ENCODE data around the gene THAP8. TPM values are rescaled to one million over a fixed set of nuclear protein-coding genes. Genes with fewer than 3 reads are reported as not detected.

THAP8 gene
- total and polyA plus RNA-seq, 2 of the 13 experiments (the other 11 are each of a cell fraction or from before 2014, with no cell fraction given) = 1.7 to 3.7 TPM

- Histone ChIP-seq H4K20me1 (ENCODE audit: insufficient read depth, low read length) (0 out of 2 replicates have a peak, but pooled peaks cover 4% of the 10 kb centered on the region), H3K27me3 (ENCODE audit: control insufficient read depth in 1 of 2, insufficient read depth in 2 of 2, low read length in 2 of 2) (no peaks in the 10 kb centered on the region; a peak in 1 of 5 replicates), H3K4me2 (ENCODE audit: low read depth, low read length) (no peak overlapping the region), H3K79me2 (ENCODE audit: insufficient read depth, low read length) (peaks cover 5% of the 10 kb centered on the region), H3K9ac (ENCODE audit: insufficient read depth, low read depth, low read length) (no peak overlapping the region), H3K4me3 (replicated peaks in 1 of 3; ENCODE audit: insufficient read depth in 1 of 3, low read depth in 2 of 3, low read length in 3 of 3) (no peak overlapping the region), H3K36me3 (replicated peaks in 1 of 2; ENCODE audit: control insufficient read depth in 1 of 2, insufficient read depth in 2 of 2, low read length in 2 of 2) (peaks cover 1 to 13% of the 10 kb centered on the region in 2 experiments; a peak in 4 of 5 replicates), H3K4me1 (ENCODE audit: insufficient read depth, low read length) (peaks cover 54% of the 10 kb centered on the region), H3K9me3 (ENCODE audit: low read length) (no peaks in the 10 kb centered on the region), H2AFZ (ENCODE audit: low read length) (no peak overlapping the region), H3K27ac (ENCODE audit: extremely low read length, insufficient read depth, low read length) (no peak overlapping the region)
- intact Hi-C loops (cut with micrococcal nuclease; ENCODE audit: unreplicated experiment) (no loop called here), in situ Hi-C loops (cut with HindIII; ENCODE audit: extremely low pct_ligation_motif_present, low pct_unique_long_range_greater_than_20kb) (no loop called here)
- BruUV-seq (replicated peaks) = no TSS peak
- no peak for FAIRE-seq
- ChIA-PET CTCF (ENCODE audit: low intra/inter-chr PET ratio, low total read pairs) (no interaction called here), POLR2A (interaction anchor here (1.4 to 1.8 kb wide), 2 partner anchors 8 to 56 kb away, joined by 3 to 5 read pairs; partner anchors contain the start of gene SDHAF1)
- 98% methylated on average over 4 of the region's 4 CpGs for WGBS (ENCODE audit: low lambda C conversion rate)
- TF ChIP-seq RFX3 (CRISPR knock-in tag; IDR thresholded peaks at IDR 0.05) (no peak), RBFOX2 (IDR thresholded peaks at IDR 0.05; ENCODE audit: low read depth, low read length) (0 out of 2 replicates have a peak, but pooled peaks have one; percentile 24)
- DNase-seq (ENCODE audit: low spot score) = no peak
- no peak for ATAC-seq
Observed at GRCh38 chr19:36003284-36003683, 50.8 kb downstream of the THAP8 start.

DNA sequence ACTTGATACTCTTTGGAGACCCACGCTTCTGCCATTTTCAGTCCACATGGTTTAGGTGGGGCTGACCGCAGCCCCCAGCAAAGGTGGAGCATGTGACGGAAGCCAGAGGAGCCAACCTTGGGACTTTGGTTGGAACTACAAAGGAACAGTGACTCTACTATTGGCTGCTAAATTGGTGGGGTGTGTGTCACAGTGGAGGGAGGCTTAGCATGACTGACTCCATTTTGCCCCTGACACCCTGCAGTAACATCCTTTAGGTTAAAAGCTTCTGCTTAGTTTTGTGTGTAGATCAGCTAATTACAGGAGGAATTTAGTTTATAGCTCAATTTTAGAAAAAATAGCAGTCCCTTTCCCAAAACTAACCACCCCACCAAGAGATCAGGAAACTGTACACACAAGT, 52.5 kb downstream of the THAP8 start:
- H3K4me3 ChIP-seq (replicated peaks in 1 of 3; ENCODE audit: insufficient read depth in 1 of 3, low read depth in 2 of 3, low read length in 3 of 3) = no peak overlapping the region
- no peaks in the 10 kb centered on the region for H3K27me3 ChIP-seq (ENCODE audit: control insufficient read depth in 1 of 2, insufficient read depth in 2 of 2, low read length in 2 of 2)
- in situ Hi-C loops (cut with HindIII; ENCODE audit: extremely low pct_ligation_motif_present, low pct_unique_long_range_greater_than_20kb) (no loop called here), intact Hi-C loops (cut with micrococcal nuclease; ENCODE audit: unreplicated experiment) (no loop called here)
- H3K36me3 ChIP-seq (replicated peaks in 1 of 2; ENCODE audit: control insufficient read depth in 1 of 2, insufficient read depth in 2 of 2, low read length in 2 of 2) = peaks cover 5 to 19% of the 10 kb centered on the region in 2 experiments
- H3K9me3 ChIP-seq (ENCODE audit: low read length) = no peaks in the 10 kb centered on the region
- FAIRE-seq (no peak), ATAC-seq (no peak), DNase-seq (ENCODE audit: low spot score) (no peak)
- H3K4me2 ChIP-seq (ENCODE audit: low read depth, low read length) = no peak overlapping the region
- TF ChIP-seq, protein P1, sequence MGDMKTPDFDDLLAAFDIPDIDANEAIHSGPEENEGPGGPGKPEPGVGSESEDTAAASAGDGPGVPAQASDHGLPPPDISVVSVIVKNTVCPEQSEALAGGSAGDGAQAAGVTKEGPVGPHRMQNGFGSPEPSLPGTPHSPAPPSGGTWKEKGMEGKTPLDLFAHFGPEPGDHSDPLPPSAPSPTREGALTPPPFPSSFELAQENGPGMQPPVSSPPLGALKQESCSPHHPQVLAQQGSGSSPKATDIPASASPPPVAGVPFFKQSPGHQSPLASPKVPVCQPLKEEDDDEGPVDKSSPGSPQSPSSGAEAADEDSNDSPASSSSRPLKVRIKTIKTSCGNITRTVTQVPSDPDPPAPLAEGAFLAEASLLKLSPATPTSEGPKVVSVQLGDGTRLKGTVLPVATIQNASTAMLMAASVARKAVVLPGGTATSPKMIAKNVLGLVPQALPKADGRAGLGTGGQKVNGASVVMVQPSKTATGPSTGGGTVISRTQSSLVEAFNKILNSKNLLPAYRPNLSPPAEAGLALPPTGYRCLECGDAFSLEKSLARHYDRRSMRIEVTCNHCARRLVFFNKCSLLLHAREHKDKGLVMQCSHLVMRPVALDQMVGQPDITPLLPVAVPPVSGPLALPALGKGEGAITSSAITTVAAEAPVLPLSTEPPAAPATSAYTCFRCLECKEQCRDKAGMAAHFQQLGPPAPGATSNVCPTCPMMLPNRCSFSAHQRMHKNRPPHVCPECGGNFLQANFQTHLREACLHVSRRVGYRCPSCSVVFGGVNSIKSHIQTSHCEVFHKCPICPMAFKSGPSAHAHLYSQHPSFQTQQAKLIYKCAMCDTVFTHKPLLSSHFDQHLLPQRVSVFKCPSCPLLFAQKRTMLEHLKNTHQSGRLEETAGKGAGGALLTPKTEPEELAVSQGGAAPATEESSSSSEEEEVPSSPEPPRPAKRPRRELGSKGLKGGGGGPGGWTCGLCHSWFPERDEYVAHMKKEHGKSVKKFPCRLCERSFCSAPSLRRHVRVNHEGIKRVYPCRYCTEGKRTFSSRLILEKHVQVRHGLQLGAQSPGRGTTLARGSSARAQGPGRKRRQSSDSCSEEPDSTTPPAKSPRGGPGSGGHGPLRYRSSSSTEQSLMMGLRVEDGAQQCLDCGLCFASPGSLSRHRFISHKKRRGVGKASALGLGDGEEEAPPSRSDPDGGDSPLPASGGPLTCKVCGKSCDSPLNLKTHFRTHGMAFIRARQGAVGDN (CRISPR knock-in tag; IDR thresholded peaks at IDR 0.05) = peak; percentile 30; the same call in 1 of the 2 replicates
- no peak for TF ChIP-seq HNF4A (CRISPR knock-in tag; IDR thresholded peaks at IDR 0.05)
- no peak overlapping the region for H3K27ac ChIP-seq (ENCODE audit: extremely low read length, insufficient read depth, low read length)
- H2AFZ ChIP-seq (ENCODE audit: low read length) = no peak overlapping the region
- CTCF ChIA-PET (ENCODE audit: low intra/inter-chr PET ratio, low total read pairs) = no interaction called here
- H3K79me2 ChIP-seq (ENCODE audit: insufficient read depth, low read length) = peaks cover 8% of the 10 kb centered on the region
- no TSS peak for BruUV-seq (replicated peaks)
- WGBS (ENCODE audit: low lambda C conversion rate) = 100% methylated on average over 3 of the region's 3 CpGs
- peaks cover 5% of the 10 kb centered on the region for H4K20me1 ChIP-seq (ENCODE audit: insufficient read depth, low read length)
- no peak overlapping the region for H3K9ac ChIP-seq (ENCODE audit: insufficient read depth, low read depth, low read length)
- POLR2A ChIA-PET = no interaction called here
- H3K4me1 ChIP-seq (ENCODE audit: insufficient read depth, low read length) = peaks cover 49% of the 10 kb centered on the region
